Limb (tissue), 2 donors: Measurements from ENCODE around the gene RARB.

Experiments used
- DNase-seq, 2 donors: peaks; one replicate each; pipeline ENCODE4 v3.0.0-alpha.2; 2016; ENCODE audit errors: extremely low spot score in 2 of 2

RARB gene

GRCh38 chr3:25421747-25422146 lies 6.3 kb upstream of the RARB start:
- no peak for DNase-seq

GRCh38 chr3:25423780-25424588 lies 4.1 kb upstream of the RARB start:
- no peak for DNase-seq

- DNase-seq = no peak
Observed at GRCh38 chr3:25424614-25425013, 3.4 kb upstream of the RARB start.

- peak in 1 of 2 donors; percentile 47 for DNase-seq
Observed at GRCh38 chr3:25426408-25426807, 1.7 kb upstream of the RARB start.

- no peak for DNase-seq
Observed at GRCh38 chr3:25427155-25427554, 908 bp upstream of the RARB start.

GRCh38 chr3:25427563-25427941 lies 511 bp upstream of the RARB start:
- DNase-seq = peak in 1 of 2 donors; percentile 67

GRCh38 chr3:25428789-25429335 lies 799 bp downstream of the RARB start:
- DNase-seq = peak in 1 of 2 donors; percentile 58

GRCh38 chr3:25429361-25430286 lies 1.6 kb downstream of the RARB start:
- no peak for DNase-seq

GRCh38 chr3:25430287-25430934 lies 2.3 kb downstream of the RARB start:
- no peak for DNase-seq

GRCh38 chr3:25430935-25431770 lies 3.1 kb downstream of the RARB start:
- DNase-seq = no peak

- no peak for DNase-seq
Observed at GRCh38 chr3:25432176-25432720, 4.2 kb downstream of the RARB start.

GRCh38 chr3:25433106-25433505 lies 5.0 kb downstream of the RARB start:
- DNase-seq = no peak

GRCh38 chr3:25433868-25434267 lies 5.8 kb downstream of the RARB start:
- DNase-seq = no peak

GRCh38 chr3:25437953-25438352 lies 9.9 kb downstream of the RARB start:
- DNase-seq = no peak

- DNase-seq = no peak
Observed at GRCh38 chr3:25438791-25439555, 10.9 kb downstream of the RARB start.

- DNase-seq = no peak
Observed at GRCh38 chr3:25441234-25441856, 13.3 kb downstream of the RARB start.

GRCh38 chr3:25442486-25442885 lies 14.4 kb downstream of the RARB start:
- no peak for DNase-seq

- DNase-seq = no peak
Observed at GRCh38 chr3:25444273-25444672, 16.2 kb downstream of the RARB start.

- DNase-seq = no peak
Observed at GRCh38 chr3:25445731-25446130, 17.7 kb downstream of the RARB start.
